ENCODE measurements around the gene NDUFS7.

The NDUFS7 gene

GRCh38 chr19:1386945-1387683 lies 3.4 kb downstream of the NDUFS7 start:
- H3K4me3 ChIP-seq (replicated peaks; ENCODE audit: low read depth, low read length) = no peak overlapping the region
- DNase-seq (ENCODE audit: extremely low read depth, low read depth) = no peak
- TF ChIP-seq CTCF (IDR thresholded peaks at IDR 0.05; ENCODE audit: low read depth, low read length, missing control alignments) = no peak

- no peak for TF ChIP-seq CTCF (IDR thresholded peaks at IDR 0.05; ENCODE audit: low read depth, low read length, missing control alignments)
- no peak for DNase-seq (ENCODE audit: extremely low read depth, low read depth)
- H3K4me3 ChIP-seq (replicated peaks; ENCODE audit: low read depth, low read length) = no peak overlapping the region
Observed at GRCh38 chr19:1387684-1388636, 4.3 kb downstream of the NDUFS7 start.

- TF ChIP-seq CTCF (IDR thresholded peaks at IDR 0.05; ENCODE audit: low read depth, low read length, missing control alignments) = no peak
- DNase-seq (ENCODE audit: extremely low read depth, low read depth) = no peak
- no peak overlapping the region for H3K4me3 ChIP-seq (replicated peaks; ENCODE audit: low read depth, low read length)
Observed at GRCh38 chr19:1388637-1389026, 4.9 kb downstream of the NDUFS7 start.

GRCh38 chr19:1389033-1389940 lies 5.6 kb downstream of the NDUFS7 start:
- H3K4me3 ChIP-seq (replicated peaks; ENCODE audit: low read depth, low read length) = no peak overlapping the region
- no peak for TF ChIP-seq CTCF (IDR thresholded peaks at IDR 0.05; ENCODE audit: low read depth, low read length, missing control alignments)
- DNase-seq (ENCODE audit: extremely low read depth, low read depth) = no peak

GRCh38 chr19:1390890-1391423 lies 7.2 kb downstream of the NDUFS7 start:
- TF ChIP-seq CTCF (IDR thresholded peaks at IDR 0.05; ENCODE audit: low read depth, low read length, missing control alignments) = no peak
- H3K4me3 ChIP-seq (replicated peaks; ENCODE audit: low read depth, low read length) = no peak overlapping the region
- DNase-seq (ENCODE audit: extremely low read depth, low read depth) = no peak

GRCh38 chr19:1392407-1392806 lies 8.7 kb downstream of the NDUFS7 start:
- TF ChIP-seq CTCF (IDR thresholded peaks at IDR 0.05; ENCODE audit: low read depth, low read length, missing control alignments) = no peak
- DNase-seq (ENCODE audit: extremely low read depth, low read depth) = no peak
- H3K4me3 ChIP-seq (replicated peaks; ENCODE audit: low read depth, low read length) = no peak overlapping the region

All from HFF-Myc (cell line).